Neural progenitor cell (in vitro differentiated cells): ENCODE results near the gene PCGF6.

Experiments
- CTCF ChIP-seq: fragments of 200-600 bp; sonication (generic); IDR thresholded peaks from 2 replicates; pipeline ENCODE4 v1.5.1; 2017; ENCODE audit warnings: antibody characterized with exemption, mild to moderate bottlenecking
- EZH2 ChIP-seq: fragments of 200-600 bp; sonication (generic); IDR thresholded peaks from 2 replicates; pipeline ENCODE4 v1.6.1; 2017; ENCODE audit warnings: antibody characterized with exemption, mild to moderate bottlenecking, moderate library complexity
- EZH2phosphoT487 ChIP-seq: fragments of 200-600 bp; sonication (generic); IDR thresholded peaks from 2 replicates; pipeline ENCODE4 v1.6.1; 2017; ENCODE audit warnings: antibody characterized with exemption

- no peak for TF ChIP-seq CTCF
- TF ChIP-seq EZH2phosphoT487: no peak
- no peak for TF ChIP-seq EZH2
These were observed 43.3 kb downstream of the PCGF6 start for GRCh38 chr10:103307594-103307993.
